MM.1S (cell line): ENCODE results near the gene WDR76.

ENCODE experiments used
- CTCF ChIP-seq: fragments of 300-600 bp; sonication (generic); IDR thresholded peaks from 2 replicates; pipeline ENCODE4 v1.5.1; 2016; ENCODE audit warnings: antibody characterized with exemption, low read length, mixed read lengths
- EZH2 ChIP-seq: fragments of 300-600 bp; sonication (generic); optimal IDR thresholded peaks from 2 replicates; pipeline ENCODE3; 2017; ENCODE audit warnings: low read depth, mild to moderate bottlenecking, antibody characterized with exemption, low read length, mixed read lengths

- TF ChIP-seq CTCF = no peak
- TF ChIP-seq EZH2 = no peak
These were observed 73.1 kb downstream of the WDR76 start for GRCh38 chr15:43899928-43900327.
